Lung (tissue), 12 donors: ENCODE measurements around the gene SSH2. TPM values are rescaled to one million over a fixed set of nuclear protein-coding genes. Genes with fewer than 3 reads are reported as not detected.

ENCODE experiments used
- ATAC-seq: fragments of 200-7000 bp; cut with Tn5 transposase; one replicate; pipeline ENCODE4 v1.9.1; 2020; ENCODE audit warnings: moderate number of reproducible peaks; ENCODE audit not compliant: insufficient read depth, low FRiP score
- DNase-seq, 3 donors: peaks; one replicate each; pipeline ENCODE4 v3.0.0-alpha.2; 2013 to 2017
- H3K27ac ChIP-seq, 2 donors: one replicate each; pipeline ENCODE4 v1.5.1; 2013; ENCODE audit warnings: mild to moderate bottlenecking in 2 of 2, moderate library complexity in 2 of 2, control low read depth in 1 of 2, inconsistent platforms in 1 of 2, low read depth in 1 of 2, low read length in 1 of 2
- H3K27me3 ChIP-seq, 3 donors: one replicate each; pipeline ENCODE4 v1.5.1; 2013; ENCODE audit warnings: low read length in 2 of 3; ENCODE audit not compliant: control insufficient read depth in 3 of 3, insufficient read depth in 3 of 3
- H3K36me3 ChIP-seq, 4 donors: one replicate each; pipeline ENCODE4 v1.5.1; 2013; ENCODE audit warnings: low read length in 4 of 4, mild to moderate bottlenecking in 1 of 4, moderate library complexity in 1 of 4; ENCODE audit not compliant: control insufficient read depth in 4 of 4, insufficient read depth in 4 of 4
- H3K4me1 ChIP-seq, 5 donors: one replicate each; pipeline ENCODE4 v1.5.1; 2013; ENCODE audit warnings: low read length in 5 of 5, mild to moderate bottlenecking in 2 of 5, moderate library complexity in 1 of 5; ENCODE audit not compliant: control insufficient read depth in 5 of 5, insufficient read depth in 5 of 5
- H3K4me3 ChIP-seq: one replicate; pipeline ENCODE4 v1.5.1; 2013; ENCODE audit warnings: mild to moderate bottlenecking, control low read depth, moderate library complexity
- H3K9ac ChIP-seq, 2 donors: one replicate each; pipeline ENCODE4 v1.5.1; 2013; ENCODE audit warnings: low read length in 2 of 2, control low read depth in 1 of 2; ENCODE audit not compliant: insufficient read depth in 1 of 2
- H3K9me3 ChIP-seq, 4 donors: one replicate each; pipeline ENCODE4 v1.5.1; 2013; ENCODE audit warnings: low read length in 3 of 4, mild to moderate bottlenecking in 1 of 4, moderate library complexity in 1 of 4; ENCODE audit not compliant: control insufficient read depth in 4 of 4, insufficient read depth in 3 of 4
- CTCF ChIP-seq: IDR thresholded peaks from 2 replicates; pipeline ENCODE4 v1.5.1; 2012; ENCODE audit warnings: mild to moderate bottlenecking; ENCODE audit errors: control extremely low read depth, extremely low read depth
- WGBS, 2 donors: extraction: QIAGEN DNeasy Blood & Tissue Kit; methylation state at CpG; one replicate each; pipeline ENCODE4 v1.1.7; 2013; 5-methylcytosine and 5-hydroxymethylcytosine counted together
- polyA plus RNA-seq, 2 donors: library from polyadenylated mRNA; stranded (reverse); fragments of 200-250 nt; gene quantifications; one replicate each; pipeline ENCODE4 v1.2.1, GENCODE V29; 2013
- total RNA-seq, 2 donors: library from RNA; depleted of rRNA in 1 of 2; stranded (reverse); fragments of >200 nt in 1 of 2; gene quantifications; one replicate each; pipeline ENCODE4 v1.2.1, GENCODE V29; 2014 to 2021
- donor health status: control.
- donor health status: control.
- donor health status: Bipolar disorder and iron deficiency.
- donor health status: healthy.
- donor health status: DM: yes; HTN: yes; CAD: no.

The SSH2 gene
- total and polyA plus RNA-seq, 4 donors, result 23.4 to 69.4 (median 41.1) TPM

GRCh38 chr17:29648005-29648404 is 282.0 kb downstream of the SSH2 start:
- WGBS, 2 donors, result 96 to 98% methylated on average over 5 of the region's 5 CpGs
- H3K9me3 ChIP-seq, result no peaks in the 10 kb centered on the region
- TF ChIP-seq CTCF, result no peak
- H3K27ac ChIP-seq, result no peak overlapping the region
- H3K27me3 ChIP-seq, result no peaks in the 10 kb centered on the region
- H3K36me3 ChIP-seq, result peaks cover 0 to 17% (median 3%) of the 10 kb centered on the region in 4 donors
- no peak overlapping the region for H3K9ac ChIP-seq
- no peak overlapping the region for H3K4me3 ChIP-seq
- H3K4me1 ChIP-seq, result peaks cover 2 to 21% (median 7%) of the 10 kb centered on the region in 5 donors
- DNase-seq (no peak), ATAC-seq (no peak)

- ATAC-seq, result peak; percentile 63
- TF ChIP-seq CTCF, result no peak
- Histone ChIP-seq H3K27ac (peak overlapping the region; percentile 70 to 77), H3K9me3 (no peaks in the 10 kb centered on the region), H3K36me3 (peaks cover 0 to 7% (median 3%) of the 10 kb centered on the region in 4 donors), H3K4me1 (peaks cover 2 to 41% (median 12%) of the 10 kb centered on the region in 5 donors), H3K9ac (no peak overlapping the region), H3K27me3 (no peaks in the 10 kb centered on the region), H3K4me3 (no peak overlapping the region)
- DNase-seq, result peak in 2 of 3 donors; percentile 57 to 65
- 39 to 43% methylated on average over 5 of the region's 5 CpGs for WGBS, 2 donors
These were observed 284.4 kb downstream of the SSH2 start for GRCh38 chr17:29645515-29646051.

- TF ChIP-seq CTCF, result no peak
- H3K36me3 ChIP-seq, result peaks cover 0 to 4% (median 2%) of the 10 kb centered on the region in 4 donors
- ATAC-seq (no peak), DNase-seq (no peak)
- no peak overlapping the region for H3K9ac ChIP-seq
- H3K4me3 ChIP-seq, result no peak overlapping the region
- H3K27me3 ChIP-seq, result no peaks in the 10 kb centered on the region
- WGBS, 2 donors, result 81 to 88% methylated on average over 1 of the region's 1 CpG
- peaks cover 2 to 44% (median 14%) of the 10 kb centered on the region in 5 donors for H3K4me1 ChIP-seq
- H3K27ac ChIP-seq, result peak overlapping the region; percentile 83 to 88
- H3K9me3 ChIP-seq, result no peaks in the 10 kb centered on the region
These were observed 286.2 kb downstream of the SSH2 start for GRCh38 chr17:29643817-29644160.

- Histone ChIP-seq H3K27ac (peak overlapping the region; percentile 7 to 88), H3K4me1 (peaks cover 2 to 44% (median 16%) of the 10 kb centered on the region in 5 donors), H3K27me3 (no peaks in the 10 kb centered on the region), H3K36me3 (peaks cover 0 to 2% (median 0%) of the 10 kb centered on the region in 4 donors), H3K9ac (no peak overlapping the region), H3K4me3 (no peak overlapping the region), H3K9me3 (no peaks in the 10 kb centered on the region)
- DNase-seq (no peak), ATAC-seq (no peak)
- WGBS, 2 donors, result 66 to 86% methylated on average over 2 of the region's 2 CpGs
- no peak for TF ChIP-seq CTCF
These were observed 287.8 kb downstream of the SSH2 start for GRCh38 chr17:29642171-29642611.
